Neural cell (in vitro differentiated cells): ENCODE data around the gene SFRP5. TPM values are rescaled to one million over a fixed set of nuclear protein-coding genes. Genes with fewer than 3 reads are reported as not detected.

Experiments used
- H2AFZ ChIP-seq: fragments of 200-600, 300-800 bp; sonication (generic), shearing (Covaris generic); 2 replicates; pipeline ENCODE4 v1.6.0; 2014; ENCODE audit warnings: low read depth, mild to moderate bottlenecking, antibody characterized with exemption, low read length, moderate library complexity
- H3F3A ChIP-seq: fragments of 200-600 bp; shearing (Covaris generic); 2 replicates; pipeline ENCODE4 v1.6.1; 2016; ENCODE audit warnings: mild to moderate bottlenecking, moderate library complexity, mixed read lengths, antibody characterized with exemption, low read length; ENCODE audit not compliant: insufficient read depth, poor library complexity, severe bottlenecking
- H3K27ac ChIP-seq: fragments of 200-600, 300-800 bp; sonication (generic), shearing (Covaris generic); 2 replicates; pipeline ENCODE4 v1.5.1; 2014; ENCODE audit warnings: mild to moderate bottlenecking, low read length, moderate library complexity
- H3K27me3 ChIP-seq: fragments of 300-800, 200-600 bp; sonication (generic), shearing (Covaris generic); 2 replicates; pipeline ENCODE4 v1.6.0; 2014; ENCODE audit warnings: mild to moderate bottlenecking, low read depth, low read length, moderate library complexity; ENCODE audit not compliant: insufficient read depth
- H3K36me3 ChIP-seq: fragments of 300-800, 200-600 bp; sonication (generic), shearing (Covaris generic); 2 replicates; pipeline ENCODE4 v1.5.1; 2014; ENCODE audit warnings: mild to moderate bottlenecking, antibody characterized with exemption, low read length, moderate library complexity; ENCODE audit not compliant: insufficient read depth
- H3K4me2 ChIP-seq: fragments of 300-800, 200-600 bp; sonication (generic), shearing (Covaris generic); 2 replicates; pipeline ENCODE4 v1.6.0; 2014; ENCODE audit warnings: mild to moderate bottlenecking, low read length
- H3K4me3 ChIP-seq: fragments of 300-800, 200-600 bp; sonication (generic), shearing (Covaris generic); 2 replicates; pipeline ENCODE4 v1.5.1; 2014; ENCODE audit warnings: mild to moderate bottlenecking, low read length, moderate library complexity
- H3K79me2 ChIP-seq: fragments of 200-600 bp; shearing (Covaris generic); replicated peaks from 2 replicates; pipeline ENCODE4 v1.6.0; 2014; ENCODE audit warnings: mild to moderate bottlenecking, low read length, moderate library complexity; ENCODE audit not compliant: insufficient read depth
- H3K9ac ChIP-seq: fragments of 300-800, 200-600 bp; sonication (generic), shearing (Covaris generic); 2 replicates; pipeline ENCODE4 v1.6.1; 2016; ENCODE audit warnings: mild to moderate bottlenecking, low read length, mixed read lengths
- H3K9me2 ChIP-seq: fragments of 200-600 bp; shearing (Covaris generic); 2 replicates; pipeline ENCODE4 v1.6.1; 2016; ENCODE audit warnings: mild to moderate bottlenecking, low read length, mixed read lengths; ENCODE audit not compliant: insufficient read depth
- H3K9me3 ChIP-seq: fragments of 200-600, 300-800 bp; sonication (generic), shearing (Covaris generic); 2 replicates; pipeline ENCODE4 v1.6.1; 2016; ENCODE audit warnings: mild to moderate bottlenecking, mixed run types, low read length, moderate library complexity, mixed read lengths
- H4K20me1 ChIP-seq: fragments of 200-600 bp; shearing (Covaris generic); 2 replicates; pipeline ENCODE4 v1.6.1; 2016; ENCODE audit warnings: mild to moderate bottlenecking, mixed run types; ENCODE audit not compliant: insufficient read depth
- CTCF ChIP-seq: fragments of 450-650 bp; IDR thresholded peaks from 2 replicates; pipeline ENCODE4 v1.5.1; 2014; ENCODE audit warnings: antibody characterized with exemption, mild to moderate bottlenecking, moderate library complexity; ENCODE audit not compliant: poor library complexity, severe bottlenecking
- EP300 ChIP-seq: fragments of 450-650 bp; conservative IDR thresholded peaks from 2 replicates; pipeline ENCODE4 v1.6.1; 2014; ENCODE audit warnings: antibody characterized with exemption, mild to moderate bottlenecking, moderate library complexity; ENCODE audit not compliant: poor library complexity, severe bottlenecking
- EZH2 ChIP-seq: fragments of 200-600, 300-800 bp; shearing (Covaris generic), sonication (generic); IDR thresholded peaks from 2 replicates; pipeline ENCODE4 v1.6.1; 2014; ENCODE audit warnings: antibody characterized with exemption, low read length, borderline replicate concordance, mild to moderate bottlenecking; ENCODE audit not compliant: insufficient read depth, poor library complexity, severe bottlenecking
- MXI1 ChIP-seq: fragments of 450-650 bp; conservative IDR thresholded peaks from 2 replicates; pipeline ENCODE4 v1.6.1; 2014; ENCODE audit warnings: antibody characterized with exemption, mild to moderate bottlenecking; ENCODE audit not compliant: poor library complexity, severe bottlenecking
- POLR2AphosphoS5 ChIP-seq: IDR thresholded peaks from 2 replicates; pipeline ENCODE4 v1.6.1; 2012
- RAD21 ChIP-seq: fragments of 450-650 bp; conservative IDR thresholded peaks from 2 replicates; pipeline ENCODE4 v1.6.1; 2014; ENCODE audit warnings: antibody characterized with exemption, mild to moderate bottlenecking, moderate library complexity
- REST ChIP-seq: IDR thresholded peaks from 2 replicates; pipeline ENCODE4 v1.6.1; 2012; ENCODE audit warnings: borderline replicate concordance
- SMC3 ChIP-seq: fragments of 450-650 bp; conservative IDR thresholded peaks from 2 replicates; pipeline ENCODE4 v1.6.1; 2014; ENCODE audit warnings: antibody characterized with exemption, mild to moderate bottlenecking, moderate library complexity; ENCODE audit not compliant: poor library complexity
- TAF1 ChIP-seq: IDR thresholded peaks from 2 replicates; pipeline ENCODE4 v1.6.1; 2012; ENCODE audit warnings: low read depth
- polyA plus RNA-seq: library from polyadenylated mRNA; depleted of rRNA; stranded (reverse); fragments of >200 nt; gene quantifications from 2 replicates; pipeline ENCODE4 v1.2.3, GENCODE V29; 2014

Gene SFRP5
- polyA plus RNA-seq, 1 donor from 2014 or later = 1.2 TPM

GRCh38 chr10:97748116-97748515 is 23.7 kb downstream of the SFRP5 start:
- Histone ChIP-seq H3K9me3 (no peaks in the 10 kb centered on the region), H3K79me2 (no peaks in the 10 kb centered on the region), H3K27me3 (no peaks in the 10 kb centered on the region), H3K9ac (no peak overlapping the region), H3K4me2 (no peak overlapping the region), H4K20me1 (no peaks in the 10 kb centered on the region), H3K9me2 (no peaks in the 10 kb centered on the region), H3F3A (no peaks in the 10 kb centered on the region), H3K36me3 (peaks cover 3% of the 10 kb centered on the region), H3K4me3 (no peak overlapping the region), H2AFZ (no peak overlapping the region), H3K27ac (no peak overlapping the region)
- TF ChIP-seq EZH2 (no peak), POLR2AphosphoS5 (no peak), REST (no peak), TAF1 (no peak), MXI1 (no peak), SMC3 (no peak), RAD21 (no peak)

GRCh38 chr10:97747573-97747972 is 24.2 kb downstream of the SFRP5 start:
- Histone ChIP-seq H3K27ac (no peak overlapping the region), H3F3A (no peaks in the 10 kb centered on the region), H3K9me2 (no peaks in the 10 kb centered on the region), H2AFZ (no peak overlapping the region), H3K4me2 (no peak overlapping the region), H3K4me3 (no peak overlapping the region), H3K27me3 (no peaks in the 10 kb centered on the region), H3K9me3 (no peaks in the 10 kb centered on the region), H3K9ac (no peak overlapping the region), H3K36me3 (no peaks in the 10 kb centered on the region), H4K20me1 (no peaks in the 10 kb centered on the region), H3K79me2 (no peaks in the 10 kb centered on the region)
- TF ChIP-seq EP300 (no peak), REST (no peak), TAF1 (no peak), SMC3 (no peak), POLR2AphosphoS5 (no peak), CTCF (no peak), RAD21 (no peak), EZH2 (no peak), MXI1 (no peak)
